8988T (cell line): ENCODE data around the gene MUSTN1.
A peak's percentile ranks its signal among the peaks of the same experiment; 100 is the strongest.

ENCODE experiments used
- DNase-seq: peaks from one replicate; pipeline ENCODE4 v3.0.0; 2011

The MUSTN1 gene

DNA sequence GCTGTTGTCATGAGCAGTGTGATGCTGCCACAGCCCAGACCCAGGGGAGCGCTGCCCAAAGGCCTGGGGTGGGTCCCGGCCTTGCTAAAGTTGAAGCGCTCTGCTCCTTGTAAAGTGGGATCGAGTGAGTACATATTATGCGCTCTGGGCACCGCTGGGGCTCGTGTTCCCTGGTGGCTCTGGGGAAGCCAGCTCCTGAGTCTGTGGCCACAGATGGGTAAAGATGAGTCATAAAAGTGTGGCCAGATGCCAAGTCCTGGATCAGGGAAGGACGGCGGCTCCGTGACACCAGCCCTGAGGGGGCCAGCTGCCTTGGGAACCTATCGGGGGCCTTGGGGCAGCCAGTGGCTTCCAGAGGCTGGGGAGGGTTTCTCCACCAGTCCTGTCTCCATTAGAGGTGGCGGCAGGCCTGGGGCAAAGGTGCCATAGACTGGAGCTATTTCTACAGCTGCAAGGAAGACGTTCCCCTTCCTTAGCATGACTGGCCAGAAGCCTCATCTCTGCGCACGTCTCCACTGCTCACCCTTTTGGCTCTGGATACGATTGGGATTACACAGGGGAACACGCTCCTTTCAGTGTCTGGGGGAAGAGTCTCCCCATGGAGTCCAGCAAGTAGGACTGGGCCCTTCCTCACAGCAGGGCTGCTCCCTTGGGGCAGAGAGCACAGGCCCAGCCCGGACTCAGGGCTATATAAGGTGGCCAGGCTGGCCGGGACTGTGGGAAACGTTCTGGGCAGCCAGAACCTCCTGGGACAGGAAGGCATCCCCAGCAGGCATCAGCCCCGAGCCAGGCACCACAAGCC lies 3.1 kb downstream of the MUSTN1 start:
- DNase-seq, result peak; percentile 59

DNA sequence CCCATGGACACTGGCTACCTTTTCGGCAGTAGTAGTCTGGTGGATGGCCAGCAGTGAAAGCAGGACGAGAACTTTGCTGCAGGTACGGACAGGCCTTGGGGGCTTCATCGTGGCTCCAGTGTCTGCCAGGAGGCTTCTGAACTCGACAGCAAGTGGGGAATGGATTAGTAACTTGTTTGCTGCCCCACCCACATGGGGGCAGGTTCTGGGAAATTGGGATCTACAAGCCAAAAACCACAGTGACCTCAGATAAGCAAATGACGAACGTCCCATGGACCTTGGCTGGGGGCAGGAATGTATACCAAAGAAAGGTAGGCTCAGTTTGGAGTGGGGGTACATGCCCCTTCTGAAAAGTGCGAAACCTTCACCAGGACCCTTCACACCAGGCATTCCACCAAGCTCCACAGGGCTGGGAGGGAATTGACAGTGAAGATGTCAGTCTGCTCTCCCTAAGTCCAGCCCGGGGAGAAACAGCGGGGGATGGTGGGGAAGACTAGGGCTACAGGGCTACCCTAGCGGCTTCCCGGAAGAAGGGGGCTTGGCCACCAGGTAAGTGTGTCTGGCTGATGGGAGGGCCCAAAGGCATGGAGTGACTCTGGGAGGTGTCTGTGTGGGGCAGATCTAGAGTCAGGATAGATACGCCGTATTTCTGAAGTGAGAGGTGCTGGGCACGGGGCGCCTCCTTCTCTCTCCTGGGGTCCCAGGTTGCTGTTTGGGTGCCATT lies 4.1 kb downstream of the MUSTN1 start, which contains the start of gene ITIH4:
ITIH4 (minus strand) TSS at position 138 of the 724 bp plus-strand sequence; CDS start at position 108, 30 bp downstream.
- DNase-seq, result no peak

DNA sequence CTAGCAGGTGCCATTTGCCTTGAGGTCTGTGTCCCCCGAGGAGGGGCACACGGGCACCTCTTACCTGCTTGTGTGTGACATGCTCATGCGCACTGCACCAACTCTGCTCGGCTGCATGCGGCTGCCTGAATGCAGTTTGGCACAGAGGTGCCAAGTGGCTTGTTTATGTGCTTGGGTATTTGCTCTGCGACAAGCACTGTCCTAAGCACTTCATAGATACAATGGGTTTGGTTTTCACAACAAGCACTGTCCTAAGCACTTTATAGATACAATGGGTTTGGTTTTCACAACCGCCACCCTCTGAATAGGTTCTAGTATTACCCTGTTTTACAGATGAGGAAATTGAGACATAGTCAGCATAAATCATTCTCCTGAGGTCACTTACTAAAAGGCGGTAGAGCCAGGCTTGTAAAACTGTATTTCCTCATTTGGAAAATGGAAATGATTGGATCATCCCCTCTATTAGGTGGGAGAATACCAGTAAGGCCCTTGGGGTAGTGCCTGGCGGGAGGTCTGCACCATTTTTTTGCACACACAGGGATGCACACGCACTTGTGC lies 4.8 kb downstream of the MUSTN1 start:
- no peak for DNase-seq

DNA sequence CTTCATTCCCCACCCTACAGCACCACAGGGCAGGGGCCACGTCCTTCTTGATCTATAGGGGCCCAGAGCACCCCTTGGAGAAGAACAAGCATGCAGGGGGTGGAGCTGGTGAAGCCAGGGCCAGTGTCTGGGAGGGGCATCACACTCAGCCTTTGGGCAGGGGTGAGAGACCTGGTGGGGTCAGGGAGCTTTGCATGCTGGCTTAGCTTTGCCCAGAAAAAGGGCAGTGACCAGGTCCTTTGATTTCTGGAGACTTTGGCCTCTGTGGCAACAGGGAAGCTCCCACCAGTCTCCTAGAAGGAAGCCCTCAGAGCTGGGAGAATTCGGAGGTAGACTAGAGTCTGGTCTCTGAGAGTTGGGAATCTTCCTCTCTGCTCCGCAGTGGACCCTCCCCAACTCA lies 5.3 kb downstream of the MUSTN1 start:
- DNase-seq, result no peak

DNA sequence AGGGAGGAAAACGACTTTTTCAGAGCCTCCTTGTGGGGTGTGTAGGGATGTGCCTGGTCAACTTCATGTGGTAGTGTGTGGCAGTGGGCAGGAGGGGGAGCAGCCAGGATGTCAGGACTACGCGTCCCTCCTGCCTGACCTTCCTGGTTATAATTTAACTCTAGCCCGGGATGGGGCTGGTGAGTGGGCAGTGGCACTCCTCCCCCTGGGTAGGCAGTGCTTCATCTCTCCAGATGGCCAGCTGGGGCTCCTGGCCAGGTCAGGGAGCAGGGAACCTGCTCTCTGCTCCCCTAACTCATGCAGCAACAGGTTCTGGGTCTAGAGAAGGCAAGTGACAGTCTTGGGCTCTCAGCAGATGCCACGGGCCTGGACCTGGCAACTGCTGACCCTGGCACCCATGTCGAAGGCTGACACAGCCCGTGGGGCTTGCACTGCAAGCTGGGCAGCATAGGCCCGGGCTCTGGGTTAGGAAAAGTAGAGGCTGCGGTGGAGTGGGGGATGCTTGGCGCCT lies 6.9 kb downstream of the MUSTN1 start:
- no peak for DNase-seq

DNA sequence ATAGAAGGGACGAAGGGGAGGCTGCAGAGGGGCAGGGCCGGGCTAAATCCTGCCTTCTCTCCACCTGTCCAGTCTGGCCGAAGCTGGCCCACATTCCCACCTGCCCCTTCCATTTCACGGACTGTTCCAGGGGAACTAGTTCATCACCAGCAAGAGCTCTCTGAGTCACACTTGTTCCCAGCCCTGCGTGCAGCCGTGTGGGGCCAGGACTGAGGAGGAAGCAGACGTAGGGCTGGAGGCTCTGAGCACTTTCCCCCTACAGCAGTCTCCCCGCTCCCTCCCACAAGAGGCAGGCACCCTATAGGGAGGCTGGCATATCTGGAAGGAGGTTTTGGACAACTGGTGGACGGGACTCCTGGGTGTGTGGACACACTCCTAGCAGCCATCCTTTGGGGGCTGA lies 7.4 kb downstream of the MUSTN1 start:
- DNase-seq, result no peak

DNA sequence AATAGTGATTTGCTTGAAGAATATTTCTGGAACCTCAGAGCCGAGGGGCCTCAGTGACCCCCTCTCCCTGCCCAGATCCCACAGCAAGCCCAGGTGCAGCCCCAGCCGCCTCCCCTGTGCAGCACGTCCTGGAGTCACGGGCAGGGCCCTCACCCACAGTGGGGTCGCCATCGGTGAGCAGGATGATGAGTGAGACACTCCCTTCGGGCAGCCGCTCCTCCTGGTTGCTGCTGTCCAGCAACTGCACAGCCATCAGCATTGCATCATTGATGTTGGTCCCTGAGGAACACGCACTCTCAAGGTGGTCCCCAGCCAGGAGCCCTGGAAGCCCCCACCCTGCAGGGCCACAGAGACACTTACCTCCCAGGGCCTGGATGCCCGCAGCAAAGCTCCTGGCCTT lies 10.8 kb downstream of the MUSTN1 start:
- DNase-seq, result no peak

DNA sequence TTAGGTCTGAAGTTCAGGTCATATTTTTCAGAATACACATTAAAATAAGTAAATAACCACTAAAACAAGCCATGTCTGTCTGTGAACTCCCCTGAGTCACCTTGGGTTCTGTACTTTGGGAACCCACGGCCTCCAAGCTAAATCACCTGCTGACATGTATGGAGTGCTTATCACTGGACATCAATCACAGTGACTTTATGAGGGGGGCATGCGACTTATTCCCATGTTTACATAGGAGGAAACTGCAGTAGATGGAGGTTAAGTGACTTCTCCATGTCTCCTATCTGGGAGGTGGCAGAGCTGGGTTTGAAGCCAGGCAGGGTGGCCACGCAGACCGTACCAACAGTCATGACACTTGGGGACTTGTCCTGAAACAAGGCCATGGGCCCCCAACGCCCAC lies 12.5 kb downstream of the MUSTN1 start:
- no peak for DNase-seq

DNA sequence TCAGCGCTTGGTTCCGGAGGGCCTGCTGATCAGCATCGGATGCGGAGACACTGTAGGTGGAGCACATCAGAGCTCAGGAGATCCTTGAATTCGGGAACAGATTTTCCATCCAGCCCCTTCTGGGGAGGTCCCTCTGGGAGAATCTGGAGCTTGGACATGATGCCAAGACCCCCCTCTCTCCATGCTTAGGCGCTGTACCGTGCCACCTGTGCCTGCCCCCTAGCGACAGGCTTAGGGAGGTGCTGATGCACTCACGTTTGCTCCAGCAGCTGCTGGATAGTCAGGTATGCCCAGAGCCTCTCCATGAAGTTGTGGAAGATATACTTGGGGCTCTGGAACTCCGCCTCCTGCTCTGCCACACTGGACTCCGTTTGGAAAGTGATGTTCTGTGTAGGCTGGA lies 14.1 kb downstream of the MUSTN1 start:
- DNase-seq, result peak; percentile 89

DNA sequence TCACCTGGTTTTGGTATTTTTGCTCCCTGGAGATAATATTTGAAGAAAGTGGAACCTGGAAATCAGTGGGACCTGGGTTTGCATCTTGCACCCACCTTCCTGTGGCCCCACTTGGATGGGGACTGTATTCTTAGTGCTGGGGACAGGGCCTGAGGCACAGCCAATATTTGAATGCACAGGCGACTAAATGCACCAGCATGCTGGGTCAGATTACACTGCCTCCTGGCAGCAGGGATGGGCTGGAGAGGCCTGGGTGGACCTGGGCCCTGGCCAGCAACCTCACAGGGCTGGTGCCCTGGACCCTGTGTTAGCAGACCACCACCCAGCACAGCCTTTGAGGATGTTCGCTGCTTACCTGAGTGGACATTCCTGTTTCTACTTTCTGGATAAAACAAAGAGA lies 14.9 kb downstream of the MUSTN1 start:
- DNase-seq, result no peak

DNA sequence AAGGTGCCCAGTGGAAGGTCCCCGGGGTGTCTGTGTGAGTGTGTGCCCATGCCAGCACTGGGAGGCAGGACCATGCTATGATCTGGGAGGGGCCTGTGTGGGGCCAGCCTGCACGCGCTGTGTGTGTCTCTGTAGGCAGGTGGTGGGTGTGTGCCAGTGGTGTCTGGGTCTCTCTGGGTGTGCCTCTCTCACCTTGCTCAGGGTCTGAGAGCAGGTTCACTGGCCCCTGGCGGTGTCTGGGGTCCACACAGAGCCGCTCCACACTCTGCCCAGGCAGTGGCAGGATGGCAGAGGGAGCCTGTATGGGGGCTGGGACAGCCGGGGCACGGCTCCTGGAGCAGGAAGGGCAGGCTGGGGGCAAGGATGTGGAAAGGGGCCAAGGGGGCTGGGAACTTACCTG lies 17.0 kb downstream of the MUSTN1 start:
- no peak for DNase-seq

DNA sequence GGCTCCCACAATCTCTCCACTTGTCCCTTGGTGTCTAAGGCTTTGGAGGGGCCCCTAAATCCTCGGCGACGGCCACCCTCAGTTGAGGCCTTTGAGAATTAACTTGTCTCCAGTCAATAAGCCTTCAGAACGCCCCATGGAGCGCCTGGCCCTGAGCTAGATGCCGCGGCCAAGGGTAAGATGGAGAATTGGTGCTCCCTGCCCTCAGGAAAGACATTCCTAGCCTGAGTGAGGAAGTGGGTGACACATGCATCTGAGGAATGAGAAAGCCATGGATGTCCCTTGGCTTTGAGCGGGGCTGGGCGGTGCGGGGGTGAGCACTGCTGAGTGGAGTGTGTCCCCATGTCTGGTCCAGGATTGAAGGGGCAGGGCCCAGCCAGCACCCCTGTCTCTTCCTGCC lies 17.6 kb downstream of the MUSTN1 start:
- no peak for DNase-seq

DNA sequence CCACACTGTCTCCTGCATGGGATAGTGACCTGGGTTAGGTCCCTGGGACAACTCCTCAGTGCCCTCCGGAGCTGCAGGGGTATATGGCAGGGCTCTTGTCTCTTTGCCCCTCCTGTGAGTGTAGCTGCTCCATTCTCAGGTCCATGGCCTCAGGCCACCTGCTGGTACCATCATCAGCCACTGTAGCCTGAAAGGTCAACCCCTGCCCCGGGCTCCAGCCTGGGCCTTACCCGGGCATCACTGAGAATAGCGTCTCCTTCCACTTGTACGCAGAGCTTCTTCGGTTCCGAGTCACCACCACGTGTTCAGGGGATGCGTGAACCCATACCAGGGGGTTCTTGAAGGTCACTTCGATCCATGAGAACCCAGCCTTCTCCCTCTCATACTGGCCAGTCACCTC lies 18.2 kb downstream of the MUSTN1 start:
- no peak for DNase-seq

DNA sequence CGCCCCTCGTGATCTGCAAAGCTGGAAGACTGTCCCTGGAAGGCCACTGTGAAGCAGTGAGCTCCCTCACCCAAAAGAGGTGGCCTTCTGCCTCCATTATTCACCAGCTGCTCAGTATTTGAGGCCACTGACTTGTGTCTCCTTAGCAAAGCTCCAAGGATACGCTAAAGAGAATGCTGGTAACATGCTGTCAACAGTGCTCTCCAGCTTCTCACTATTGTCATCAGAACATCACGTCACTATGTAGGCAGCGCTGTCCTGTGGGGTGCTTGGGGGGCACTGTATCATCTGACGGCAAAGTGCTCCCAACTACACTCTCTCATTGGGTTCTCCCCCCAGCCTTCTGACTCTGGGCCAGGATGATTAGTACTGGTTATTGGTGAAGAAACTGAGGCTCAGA lies 18.6 kb downstream of the MUSTN1 start:
- no peak for DNase-seq

DNA sequence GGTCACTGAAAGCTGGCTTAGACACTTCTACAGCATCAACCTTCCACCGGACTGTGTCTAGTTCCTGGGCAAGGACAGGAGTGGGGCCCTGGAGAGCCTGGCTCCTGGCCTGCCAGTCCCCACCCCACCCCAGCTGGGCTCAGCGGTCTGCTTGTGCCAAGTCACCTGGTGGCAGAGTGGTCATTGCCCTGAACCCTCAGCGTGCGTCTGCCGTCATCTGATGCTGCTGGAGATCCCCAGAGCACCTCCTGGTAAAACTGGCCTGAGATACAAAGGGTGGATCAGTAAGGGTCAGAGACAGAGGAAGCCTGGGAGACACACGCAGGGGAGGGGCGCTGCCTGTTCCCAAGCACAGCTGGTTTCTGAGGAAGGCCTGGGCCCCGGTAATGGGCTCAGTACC lies 21.0 kb downstream of the MUSTN1 start:
- DNase-seq, result no peak

DNA sequence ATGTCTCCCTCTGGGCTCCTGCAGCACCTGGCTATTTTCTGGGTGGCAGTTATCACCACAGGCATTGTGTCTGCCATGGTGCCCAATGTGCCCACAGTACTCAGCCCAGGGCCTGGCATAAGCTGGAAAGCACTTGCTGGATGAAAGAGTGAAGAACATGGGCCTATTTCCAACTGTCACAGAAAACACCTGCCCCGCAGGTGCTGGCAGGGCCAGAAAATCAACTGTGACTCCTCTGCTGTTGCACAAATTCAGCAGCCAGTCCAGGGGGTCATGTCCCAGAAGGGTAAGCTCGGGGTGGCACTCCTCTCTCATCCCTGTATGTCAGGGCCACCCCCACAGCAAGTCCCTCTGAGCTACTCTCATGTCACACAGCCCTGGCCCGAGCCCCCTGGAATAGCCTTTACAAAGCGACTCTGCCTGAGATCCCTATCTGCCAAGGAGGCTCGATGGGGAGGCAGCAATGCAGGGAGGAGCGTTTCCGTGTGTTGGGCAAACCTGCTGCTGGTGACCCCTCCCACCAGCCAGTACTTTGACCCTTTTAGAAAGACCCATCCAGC lies 23.3 kb downstream of the MUSTN1 start:
- no peak for DNase-seq

DNA sequence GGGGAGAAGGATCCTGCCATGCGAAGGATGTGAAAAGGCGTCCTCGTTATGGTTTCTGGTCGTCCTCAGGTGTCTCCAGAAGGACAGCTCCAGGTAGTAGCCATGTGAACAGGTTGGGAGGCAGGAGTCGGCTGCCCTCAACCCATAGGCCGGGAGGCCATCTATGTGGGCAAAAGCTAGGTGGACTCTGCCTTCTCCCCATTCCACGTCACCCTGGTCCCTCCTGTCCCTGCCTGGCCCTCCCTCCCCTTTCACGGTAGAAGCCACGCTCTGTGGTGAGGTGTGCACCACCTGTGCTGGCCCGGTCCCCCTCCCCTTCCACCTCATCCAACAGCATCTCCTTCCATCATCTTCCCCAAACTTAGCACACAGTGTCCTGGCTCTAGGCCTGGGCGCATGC lies 23.9 kb downstream of the MUSTN1 start:
- DNase-seq, result no peak

DNA sequence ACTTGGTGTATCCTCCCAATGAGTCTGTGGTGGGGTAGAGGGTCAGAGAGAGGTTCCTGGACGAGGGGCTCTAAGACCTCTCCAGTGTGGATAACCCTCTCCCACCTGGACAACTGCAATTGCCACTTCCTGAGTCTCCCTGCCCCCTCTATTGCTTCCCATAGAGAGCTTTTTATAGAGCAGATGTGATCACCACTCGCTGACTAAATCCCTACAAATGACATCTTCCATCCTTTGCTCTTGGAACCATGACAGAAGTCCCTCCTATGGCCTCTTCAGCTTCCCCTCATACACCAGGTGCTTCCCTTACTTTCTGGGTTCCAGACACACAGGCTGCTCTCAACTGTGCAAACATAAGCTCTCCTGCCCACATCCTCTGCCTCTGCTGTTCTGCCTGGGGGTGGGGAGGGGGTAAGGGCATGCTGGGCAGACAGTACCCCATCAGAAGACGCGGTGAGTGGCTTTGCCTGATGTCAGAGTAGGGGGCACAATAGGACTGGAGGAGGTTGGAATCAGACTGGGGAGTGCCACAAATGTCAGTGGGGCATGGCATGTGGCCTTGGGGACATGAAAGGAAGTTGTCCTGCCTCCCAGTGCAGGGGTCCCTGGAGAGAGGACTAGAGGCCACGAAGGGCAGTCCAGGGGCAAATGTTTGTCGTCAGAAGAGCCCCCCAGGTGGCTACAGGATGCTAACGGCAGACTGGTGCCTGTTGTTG lies 25.0 kb downstream of the MUSTN1 start:
- DNase-seq, result no peak

DNA sequence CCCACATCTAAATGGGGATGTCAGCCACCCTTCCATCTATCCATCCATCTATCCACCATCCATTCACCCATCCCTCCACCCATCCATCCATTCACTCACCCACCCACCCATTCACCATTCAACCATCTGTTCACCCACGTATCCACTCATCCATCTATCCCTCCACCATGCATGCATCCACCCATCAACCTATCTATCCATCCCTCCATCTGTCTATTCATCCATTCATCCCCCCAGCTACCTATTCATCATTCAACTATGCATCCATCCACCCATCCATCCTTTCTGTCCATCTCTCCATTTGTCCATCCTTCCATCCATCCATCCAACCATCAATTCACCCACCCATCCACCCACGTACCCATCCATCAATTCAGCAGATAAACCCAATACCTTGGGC lies 25.7 kb downstream of the MUSTN1 start:
- no peak for DNase-seq

DNA sequence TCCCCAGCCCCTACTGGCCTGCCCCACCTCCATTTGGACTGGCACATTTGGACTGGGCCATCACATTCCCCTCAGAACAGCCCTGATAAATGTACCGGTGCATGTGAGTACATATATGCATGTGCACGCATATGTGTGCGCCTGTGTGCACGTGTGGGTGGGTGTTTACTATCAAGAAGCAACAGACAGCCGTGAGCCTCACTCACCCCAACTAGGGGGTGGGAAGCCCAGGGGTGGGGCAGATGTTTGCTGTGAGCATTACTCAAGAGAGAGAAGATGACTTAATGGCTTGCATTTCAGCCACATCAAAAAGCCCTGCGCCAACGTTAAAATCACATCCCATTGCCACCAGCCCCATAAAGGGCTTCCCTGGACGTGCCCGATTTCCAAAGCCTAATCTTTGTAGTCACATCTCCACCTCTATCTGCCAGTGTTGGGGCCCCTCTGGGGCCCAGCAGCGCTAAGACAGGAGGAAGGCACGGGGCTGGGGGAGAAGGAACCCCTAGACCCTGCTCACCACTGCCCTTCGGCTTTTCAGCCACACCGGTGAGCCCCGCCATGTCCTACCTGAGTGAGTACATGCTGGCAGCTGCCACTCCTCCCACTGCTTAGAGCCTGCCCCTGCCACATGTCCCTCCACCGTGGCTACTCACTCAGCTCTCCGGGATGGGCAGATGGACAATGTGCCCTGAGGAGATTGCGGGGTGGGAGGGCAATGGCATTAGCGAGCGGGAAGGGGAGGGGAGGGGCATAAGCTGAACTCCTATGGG lies 29.4 kb downstream of the MUSTN1 start:
- no peak for DNase-seq

DNA sequence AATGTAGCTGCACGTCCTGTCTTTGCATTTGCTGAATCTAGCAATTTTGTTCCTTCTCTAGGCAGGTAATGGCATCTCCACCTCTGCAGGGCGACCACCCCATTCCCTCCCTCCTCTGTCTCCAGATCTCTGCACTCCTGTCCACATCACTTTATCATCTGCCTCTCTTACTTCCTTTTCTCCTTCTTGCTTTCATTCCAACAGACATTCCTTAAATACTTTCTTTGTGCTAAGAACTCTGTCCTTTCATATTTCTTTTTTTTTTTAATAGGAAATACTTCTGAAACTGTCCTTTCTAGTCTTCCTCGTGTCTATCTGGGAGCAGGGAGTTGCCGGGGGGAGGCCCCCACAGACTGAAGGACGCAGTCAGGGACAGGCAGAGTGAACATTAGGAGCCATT lies 33.0 kb downstream of the MUSTN1 start:
- DNase-seq, result no peak

DNA sequence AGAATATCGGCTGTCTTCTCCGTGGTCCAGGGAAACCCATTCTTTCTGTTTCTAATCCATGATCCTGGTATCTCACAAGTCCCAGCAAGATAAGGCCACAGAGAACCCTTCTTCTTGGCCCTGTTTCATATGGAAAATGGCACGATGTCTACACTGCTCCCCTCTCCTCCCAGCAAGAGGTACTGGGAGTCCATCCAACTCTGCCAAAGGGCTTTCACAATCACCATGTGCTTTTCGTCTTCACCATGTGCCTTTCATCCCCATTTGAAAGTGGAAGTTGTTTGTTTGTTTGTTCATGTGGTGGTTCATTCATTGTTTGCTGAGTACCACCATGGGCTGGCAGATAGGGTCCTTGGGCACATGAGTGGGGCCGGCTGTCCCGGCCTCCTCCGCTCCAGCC lies 34.7 kb downstream of the MUSTN1 start:
- no peak for DNase-seq
